Measurements from ENCODE around the gene PHACTR3. TPM values are rescaled to one million over a fixed set of nuclear protein-coding genes. Genes with fewer than 3 reads are reported as not detected.

PHACTR3 gene
- total RNA-seq, 1 experiment from 2014 or later, result 30.6 TPM

- BruUV-seq (replicated peaks), result no TSS peak
These were observed 38.4 kb upstream of the PHACTR3 start for GRCh38 chr20:59565768-59566461.

GRCh38 chr20:59566631-59567524 lies 37.5 kb upstream of the PHACTR3 start:
- H2AFZ ChIP-seq (ENCODE audit: low read length), result no peak overlapping the region
- no peaks in the 10 kb centered on the region for H3K36me3 ChIP-seq (ENCODE audit: low read depth, low read length)
- BruUV-seq (replicated peaks), result no TSS peak
- H3K27ac ChIP-seq (ENCODE audit: low read length), result no peak overlapping the region
- no peaks in the 10 kb centered on the region for H3K79me2 ChIP-seq (ENCODE audit: low read length)
- H3K9ac ChIP-seq (ENCODE audit: low read length), result no peak overlapping the region
- intact Hi-C loops (cut with micrococcal nuclease), result no loop called here
- ATAC-seq, result no peak
- H3F3A ChIP-seq (ENCODE audit: low read length, unreplicated experiment), result no peaks in the 10 kb centered on the region
- no peaks in the 10 kb centered on the region for H3K9me3 ChIP-seq (ENCODE audit: low read length)
- no peak overlapping the region for H3K4me3 ChIP-seq (ENCODE audit: low read length)
- TF ChIP-seq EZH2 (IDR thresholded peaks at IDR 0.05; ENCODE audit: low read length, unreplicated experiment) (no peak), CTCF (conservative IDR thresholded peaks at IDR 0.05; ENCODE audit: low read depth, low read length) (no peak), EZH2phosphoT487 (IDR thresholded peaks at IDR 0.05; ENCODE audit: borderline replicate concordance, low read length) (no peak)
- no peak for DNase-seq
- no peaks in the 10 kb centered on the region for H4K20me1 ChIP-seq (ENCODE audit: low read length)
- peaks cover 34% of the 10 kb centered on the region for H3K27me3 ChIP-seq (ENCODE audit: low read length)
- H3K4me1 ChIP-seq (ENCODE audit: insufficient read depth, low read length), result no peaks in the 10 kb centered on the region
- ChIA-PET CTCF (no interaction called here), POLR2A (ENCODE audit: unreplicated experiment) (interaction anchor here (0.5 kb wide), 1 partner anchor 42 kb away, joined by 3 read pairs; no protein-coding TSS in a partner anchor)
- H3K4me2 ChIP-seq (ENCODE audit: low read length), result no peak overlapping the region
- no peaks in the 10 kb centered on the region for H3K9me2 ChIP-seq (replicated peaks; ENCODE audit: low read length)

More at GRCh38 chr20:59565768-59566461, 38.4 kb upstream of the PHACTR3 start:
- H3K27me3 ChIP-seq (ENCODE audit: low read length), result peaks cover 38% of the 10 kb centered on the region
- no peaks in the 10 kb centered on the region for H3K9me2 ChIP-seq (replicated peaks; ENCODE audit: low read length)
- no peaks in the 10 kb centered on the region for H3K9me3 ChIP-seq (ENCODE audit: low read length)
- no peaks in the 10 kb centered on the region for H4K20me1 ChIP-seq (ENCODE audit: low read length)
- DNase-seq, result no peak
- intact Hi-C loops (cut with micrococcal nuclease), result no loop called here
- ChIA-PET POLR2A (ENCODE audit: unreplicated experiment) (no interaction called here), CTCF (no interaction called here)
- H3K27ac ChIP-seq (ENCODE audit: low read length), result no peak overlapping the region
- no peak overlapping the region for H3K4me3 ChIP-seq (ENCODE audit: low read length)
- H3K79me2 ChIP-seq (ENCODE audit: low read length), result no peaks in the 10 kb centered on the region
- no peak for TF ChIP-seq EZH2 (IDR thresholded peaks at IDR 0.05; ENCODE audit: low read length, unreplicated experiment)
- TF ChIP-seq CTCF (conservative IDR thresholded peaks at IDR 0.05; ENCODE audit: low read depth, low read length), result no peak
- TF ChIP-seq EZH2phosphoT487 (IDR thresholded peaks at IDR 0.05; ENCODE audit: borderline replicate concordance, low read length), result no peak
- no peak for ATAC-seq
- no peak overlapping the region for H3K4me2 ChIP-seq (ENCODE audit: low read length)
- H3K4me1 ChIP-seq (ENCODE audit: insufficient read depth, low read length), result no peaks in the 10 kb centered on the region
- no peak overlapping the region for H3K9ac ChIP-seq (ENCODE audit: low read length)
- no peaks in the 10 kb centered on the region for H3F3A ChIP-seq (ENCODE audit: low read length, unreplicated experiment)
- H2AFZ ChIP-seq (ENCODE audit: low read length), result no peak overlapping the region
- no peaks in the 10 kb centered on the region for H3K36me3 ChIP-seq (ENCODE audit: low read depth, low read length)
